ENCODE measurements around the gene IDH1. TPM values are rescaled to one million over a fixed set of nuclear protein-coding genes. Genes with fewer than 3 reads are reported as not detected.

The IDH1 gene
- total and polyA plus RNA-seq, 2 of the 8 experiments (the other 6 are each of a cell fraction or from before 2014, with no cell fraction given) = 174 to 398 TPM

GRCh38 chr2:208254118-208254870 is 577 bp downstream of the IDH1 start (continued):
- peak; percentile 61 for TF ChIP-seq SP1 (IDR thresholded peaks at IDR 0.05; ENCODE audit: low read depth, low read length)
- no peak for TF ChIP-seq SUZ12 (IDR thresholded peaks at IDR 0.05; ENCODE audit: low read length)
- TF ChIP-seq CHD7 (IDR thresholded peaks at IDR 0.05; ENCODE audit: insufficient replicate concordance, low read length) = no peak
- TF ChIP-seq GTF2F1 (IDR thresholded peaks at IDR 0.05; ENCODE audit: borderline replicate concordance, low read depth, low read length) = no peak
- TF ChIP-seq HDAC6 (IDR thresholded peaks at IDR 0.05; ENCODE audit: low read depth, low read length) = no peak
- TF ChIP-seq TBP (IDR thresholded peaks at IDR 0.05; ENCODE audit: low read depth, low read length) = peak; percentile 36
- TF ChIP-seq RFX5 (IDR thresholded peaks at IDR 0.05; ENCODE audit: borderline replicate concordance, low read depth, low read length) = no peak
- TF ChIP-seq CBX5 (IDR thresholded peaks at IDR 0.05; ENCODE audit: low read depth, low read length) = no peak
- no peak for TF ChIP-seq SP2 (IDR thresholded peaks at IDR 0.05; ENCODE audit: low read length)

Measured in H1 (cell line).